ENCODE data around the gene SEBOX.
A peak's percentile ranks its signal among the peaks of the same experiment; 100 is the strongest.

Gene SEBOX

DNA sequence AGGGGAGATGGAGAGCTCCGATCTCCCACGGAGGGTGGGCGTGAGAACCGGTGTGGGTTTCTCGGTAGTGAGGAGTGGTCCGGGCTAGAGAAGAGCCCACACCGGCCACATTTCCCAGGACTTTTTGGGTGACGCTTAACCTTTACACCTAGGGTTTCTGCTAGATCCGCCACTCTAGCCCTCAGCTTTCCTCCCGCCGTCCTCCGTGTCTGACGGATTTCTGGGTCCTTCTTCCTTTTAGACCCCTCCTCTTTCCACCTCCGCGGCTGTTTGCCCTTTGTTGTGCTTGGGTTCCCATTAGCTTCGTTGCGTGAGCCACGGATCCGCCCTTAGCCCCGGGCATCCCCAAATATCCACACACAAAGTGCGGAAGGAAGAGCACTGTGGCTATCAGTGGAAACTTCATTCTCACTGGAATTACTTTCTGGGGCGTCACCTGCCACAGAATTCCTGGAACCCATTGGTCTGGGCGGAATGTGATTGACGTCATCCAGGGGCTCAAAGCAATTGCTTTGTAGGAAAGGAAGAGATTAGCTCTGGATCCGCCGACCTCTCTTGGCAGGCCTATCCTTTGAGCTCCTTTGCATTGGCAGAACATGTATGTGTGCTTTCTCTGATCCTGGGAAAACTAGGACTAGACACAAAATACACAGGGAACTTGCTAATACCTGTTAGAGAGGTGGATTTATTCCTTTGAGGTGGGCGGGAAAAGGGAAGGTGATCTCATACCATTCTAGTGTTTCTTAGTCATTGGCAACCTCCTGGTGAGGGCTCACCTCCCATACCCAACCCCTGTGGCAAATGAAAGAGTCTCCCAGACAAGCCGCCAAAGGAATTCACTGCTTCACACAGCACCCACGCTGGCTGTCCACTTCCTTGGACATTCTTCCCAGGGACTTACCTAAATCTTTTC lies 28.8 kb downstream of the SEBOX start:
- TF ChIP-seq, protein P1, sequence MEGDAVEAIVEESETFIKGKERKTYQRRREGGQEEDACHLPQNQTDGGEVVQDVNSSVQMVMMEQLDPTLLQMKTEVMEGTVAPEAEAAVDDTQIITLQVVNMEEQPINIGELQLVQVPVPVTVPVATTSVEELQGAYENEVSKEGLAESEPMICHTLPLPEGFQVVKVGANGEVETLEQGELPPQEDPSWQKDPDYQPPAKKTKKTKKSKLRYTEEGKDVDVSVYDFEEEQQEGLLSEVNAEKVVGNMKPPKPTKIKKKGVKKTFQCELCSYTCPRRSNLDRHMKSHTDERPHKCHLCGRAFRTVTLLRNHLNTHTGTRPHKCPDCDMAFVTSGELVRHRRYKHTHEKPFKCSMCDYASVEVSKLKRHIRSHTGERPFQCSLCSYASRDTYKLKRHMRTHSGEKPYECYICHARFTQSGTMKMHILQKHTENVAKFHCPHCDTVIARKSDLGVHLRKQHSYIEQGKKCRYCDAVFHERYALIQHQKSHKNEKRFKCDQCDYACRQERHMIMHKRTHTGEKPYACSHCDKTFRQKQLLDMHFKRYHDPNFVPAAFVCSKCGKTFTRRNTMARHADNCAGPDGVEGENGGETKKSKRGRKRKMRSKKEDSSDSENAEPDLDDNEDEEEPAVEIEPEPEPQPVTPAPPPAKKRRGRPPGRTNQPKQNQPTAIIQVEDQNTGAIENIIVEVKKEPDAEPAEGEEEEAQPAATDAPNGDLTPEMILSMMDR (IDR thresholded peaks at IDR 0.05; ENCODE audit: insufficient read depth, low read depth, low read length, missing control alignments) = no peak
- peak overlapping the region; percentile 69 for H3K4me3 ChIP-seq (ENCODE audit: low read length)
- DNase-seq (ENCODE audit: low read depth) = peak; percentile 95

- peak; percentile 100 for DNase-seq (ENCODE audit: low read depth)
- peak within 1 kb of the TSS; percentile 69 for H3K4me3 ChIP-seq (ENCODE audit: low read length)
- TF ChIP-seq, protein P1 (IDR thresholded peaks at IDR 0.05; ENCODE audit: insufficient read depth, low read depth, low read length, missing control alignments) = no peak
Measured at GRCh38 chr17:28335201-28335958, 29.6 kb downstream of the SEBOX start, which contains the start of the genes IFT20 and TNFAIP1. TSS of gene IFT20 (minus strand) at chr17:28335472. CDS start at chr17:28331985, 3,487 bp downstream. TSS of gene TNFAIP1 (plus strand) at chr17:28335761. CDS start at chr17:28339522, 3,761 bp downstream.

DNA sequence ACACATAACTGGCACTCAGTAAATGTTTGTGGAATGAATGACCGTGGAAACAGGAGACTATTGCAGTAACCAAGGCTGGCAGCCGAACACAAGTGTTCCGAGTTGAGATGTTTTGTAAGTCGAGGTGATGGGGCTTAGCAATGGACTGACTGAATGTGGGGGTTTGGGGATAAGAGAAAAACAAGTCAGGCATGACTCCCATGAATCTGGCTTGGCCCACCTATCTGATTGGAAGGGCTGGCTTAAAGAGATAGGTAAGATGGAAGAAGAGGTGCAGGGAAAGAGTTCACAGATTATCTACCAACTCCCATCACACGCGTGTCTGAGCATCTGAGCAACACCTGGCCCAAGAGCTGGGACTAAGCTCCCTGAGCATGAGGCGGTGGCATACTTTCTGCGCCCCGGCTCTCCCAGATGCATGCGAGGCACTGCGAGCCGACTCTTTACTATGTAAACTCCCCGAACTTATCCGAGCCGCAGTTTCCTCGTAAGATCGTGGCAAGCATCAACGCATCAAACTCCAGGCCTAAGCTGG lies 30.3 kb downstream of the SEBOX start:
- TF ChIP-seq, protein P1 (IDR thresholded peaks at IDR 0.05; ENCODE audit: insufficient read depth, low read depth, low read length, missing control alignments) = no peak
- H3K4me3 ChIP-seq (ENCODE audit: low read length) = peak overlapping the region; percentile 69
- peak; percentile 44 for DNase-seq (ENCODE audit: low read depth)

- TF ChIP-seq, protein P1 (IDR thresholded peaks at IDR 0.05; ENCODE audit: insufficient read depth, low read depth, low read length, missing control alignments) = no peak
- DNase-seq (ENCODE audit: low read depth) = no peak
- H3K4me3 ChIP-seq (ENCODE audit: low read length) = peak overlapping the region; percentile 69
Measured at GRCh38 chr17:28334171-28334570, 30.8 kb downstream of the SEBOX start.

DNA sequence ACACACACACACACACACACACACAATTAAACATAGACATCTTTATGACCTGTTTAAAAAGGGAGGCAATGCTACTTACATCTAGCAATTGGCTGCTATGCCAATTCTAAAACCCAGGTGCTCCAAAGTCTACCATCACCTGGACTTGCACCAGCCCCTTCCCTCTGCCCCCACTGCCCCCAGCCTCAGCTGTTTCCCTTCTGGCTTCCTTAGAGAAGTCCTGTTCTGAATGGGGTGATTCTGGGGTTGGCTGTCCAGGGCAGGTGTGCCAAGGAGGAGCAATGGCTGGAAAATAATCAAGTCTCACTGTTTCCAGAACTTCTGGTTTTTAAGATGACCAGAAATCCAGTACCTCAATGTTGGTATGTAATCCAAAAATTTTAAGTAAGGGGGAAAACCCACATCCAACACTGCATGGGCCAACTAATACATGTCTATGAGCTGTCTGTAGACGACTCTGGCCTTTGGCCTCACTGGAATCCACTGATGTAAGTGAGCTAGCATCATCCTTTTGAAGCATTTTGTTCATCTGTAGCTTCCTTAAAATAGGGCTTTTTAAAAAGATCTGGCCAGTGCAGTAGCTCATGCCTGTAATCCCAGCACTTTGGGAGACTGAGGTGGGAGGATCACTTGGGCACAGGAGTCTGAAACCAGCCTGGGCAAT lies 31.8 kb downstream of the SEBOX start:
- no peak overlapping the region for H3K4me3 ChIP-seq (ENCODE audit: low read length)
- TF ChIP-seq, protein P1 (IDR thresholded peaks at IDR 0.05; ENCODE audit: insufficient read depth, low read depth, low read length, missing control alignments) = no peak

GRCh38 chr17:28331891-28332420 lies 33.0 kb downstream of the SEBOX start:
- DNase-seq (ENCODE audit: low read depth) = no peak
- TF ChIP-seq, protein P1 (IDR thresholded peaks at IDR 0.05; ENCODE audit: insufficient read depth, low read depth, low read length, missing control alignments) = no peak
- H3K4me3 ChIP-seq (ENCODE audit: low read length) = no peak overlapping the region

More for the DNA sequence above, 31.8 kb downstream of the SEBOX start:
- no peak for DNase-seq (ENCODE audit: low read depth)
